HG02623 (cell line): ENCODE measurements around the gene FAM181B.
"Not testable (repeated sequence)": the region's sequence is repeated elsewhere in the genome, so short reads cannot be mapped to it uniquely, and the experiment has no call there.

Experiments
- ATAC-seq: cut with Tn5 transposase; IDR thresholded peaks from one replicate; pipeline ENCODE4 v1.9.1; 2021; ENCODE audit warnings: moderate library complexity; ENCODE audit not compliant: unreplicated experiment

The FAM181B gene

GRCh38 chr11:82732734-82733443 lies 775 bp downstream of the FAM181B start:
- ATAC-seq: no peak

GRCh38 chr11:82732348-82732733 lies 1.3 kb downstream of the FAM181B start:
- ATAC-seq: no peak

- no peak for ATAC-seq
Measured at GRCh38 chr11:82731691-82732277, 1.9 kb downstream of the FAM181B start.

GRCh38 chr11:82730754-82731153 lies 2.9 kb downstream of the FAM181B start:
- no peak for ATAC-seq

- no peak for ATAC-seq
Measured at GRCh38 chr11:82730286-82730685, 3.4 kb downstream of the FAM181B start.

- no peak for ATAC-seq
Measured at GRCh38 chr11:82724026-82724425, 9.6 kb downstream of the FAM181B start.

DNA sequence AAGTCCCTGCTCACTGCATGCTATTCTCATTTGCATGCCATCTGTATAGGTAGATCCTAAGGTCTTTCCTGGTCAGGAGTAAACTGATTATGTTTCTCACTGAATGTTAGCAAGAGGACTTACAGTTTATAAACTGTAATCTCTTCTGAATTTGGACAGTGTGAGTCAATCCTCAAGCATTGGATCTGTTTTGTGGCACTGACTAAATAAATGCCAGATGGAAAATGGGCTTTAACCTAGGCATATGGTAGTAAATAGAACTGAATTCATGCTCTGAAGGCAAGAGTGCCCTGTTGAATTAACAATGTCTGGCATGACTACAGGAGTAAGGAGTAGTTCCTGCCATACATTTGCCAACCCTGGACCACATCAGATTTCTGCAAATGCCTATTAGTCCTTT lies 11.4 kb downstream of the FAM181B start:
- no peak for ATAC-seq

GRCh38 chr11:82720267-82721065 lies 13.2 kb downstream of the FAM181B start:
- ATAC-seq: no peak

DNA sequence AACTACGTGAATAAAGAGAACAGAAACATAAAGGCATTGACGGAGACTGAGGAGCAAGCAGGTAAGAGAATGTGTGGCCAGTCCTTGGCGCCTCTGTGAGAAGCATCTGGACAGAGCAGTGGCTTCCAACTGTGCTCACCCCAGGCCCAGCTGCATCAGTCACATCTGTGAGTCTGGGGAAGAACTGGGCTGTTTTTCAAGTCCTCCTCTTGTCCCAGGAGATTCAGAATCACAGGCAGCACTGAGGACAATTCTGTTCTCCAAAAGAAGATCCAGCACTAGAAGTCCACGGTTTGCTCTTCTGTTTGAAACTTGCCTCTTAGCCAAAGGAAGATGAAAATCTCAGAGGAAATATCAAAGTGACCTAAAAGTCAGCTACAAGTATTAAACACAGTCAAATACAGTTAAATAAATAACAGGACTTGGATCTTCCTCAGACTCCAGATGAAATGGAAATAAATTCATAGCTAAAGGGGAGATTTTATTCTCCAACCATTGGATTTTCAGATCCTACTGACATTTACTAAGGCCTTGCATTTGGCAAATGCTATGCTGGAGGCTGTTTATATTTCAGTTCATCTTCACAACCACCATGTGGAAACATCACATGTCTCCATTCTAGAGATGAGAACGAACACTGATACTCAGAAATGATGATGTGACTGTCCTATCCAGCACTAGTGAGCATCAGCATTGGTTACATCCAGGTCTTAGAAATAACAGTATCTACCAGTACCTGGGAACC lies 14.1 kb downstream of the FAM181B start:
- ATAC-seq: no peak

GRCh38 chr11:82718821-82719220 lies 14.8 kb downstream of the FAM181B start:
- no peak for ATAC-seq

DNA sequence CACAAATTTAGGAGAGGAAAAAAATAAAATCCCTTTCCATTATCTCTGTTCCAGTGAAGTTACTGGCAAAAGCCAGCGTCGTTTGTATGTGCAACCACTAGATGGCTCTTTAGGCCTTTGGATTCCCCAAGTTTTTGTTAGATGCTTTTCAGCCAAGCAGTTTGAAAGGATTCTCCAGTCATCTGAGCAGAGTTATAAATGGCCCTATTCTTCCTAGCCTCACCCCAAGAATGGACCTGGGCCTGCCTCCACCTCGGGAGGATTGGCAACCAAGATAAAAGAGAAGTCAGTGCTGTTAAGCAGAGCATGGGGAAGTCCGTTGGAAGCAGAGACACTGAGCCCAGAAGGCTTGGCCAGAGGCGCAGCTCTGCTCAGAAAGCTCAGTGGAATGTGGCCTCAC lies 15.4 kb downstream of the FAM181B start:
- no peak for ATAC-seq

DNA sequence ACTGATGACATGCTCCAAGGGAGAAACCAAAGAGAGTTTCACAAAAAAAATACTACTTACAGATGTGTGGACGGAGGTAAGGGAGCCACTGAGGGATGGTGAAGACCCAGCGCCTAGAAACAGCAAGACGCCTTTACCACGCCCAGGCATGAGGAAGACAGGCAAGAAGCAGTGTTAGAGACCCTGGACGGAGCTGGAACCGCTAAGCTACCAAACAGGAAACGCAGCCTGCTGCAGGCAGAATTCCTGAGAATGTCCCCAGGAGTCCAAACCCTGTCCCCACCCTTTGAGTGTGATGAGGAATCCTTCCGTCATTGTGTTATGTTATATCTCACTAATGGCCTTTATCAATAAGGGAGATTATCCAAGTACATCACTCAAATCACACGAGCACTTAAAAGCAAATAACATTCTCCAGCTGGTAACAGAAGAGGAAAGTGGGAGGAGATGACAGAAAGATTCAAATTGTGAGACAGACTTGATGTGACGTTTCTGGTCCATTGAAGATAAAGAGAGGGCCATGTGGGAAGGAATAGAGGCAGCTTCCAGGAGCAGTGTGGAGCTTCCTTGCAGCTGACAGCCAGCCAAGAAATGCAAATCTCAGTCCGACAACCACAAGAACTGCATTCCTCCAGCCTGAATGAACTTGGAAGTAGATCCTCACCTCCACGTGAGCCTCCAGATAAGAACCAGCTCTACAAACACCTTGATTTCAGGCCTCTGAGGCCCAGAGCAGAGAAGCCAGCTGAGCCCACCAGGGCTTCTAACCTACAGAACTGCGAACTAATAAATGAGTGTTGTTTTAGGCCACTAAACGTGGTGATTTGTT lies 19.1 kb downstream of the FAM181B start:
- no peak for ATAC-seq

DNA sequence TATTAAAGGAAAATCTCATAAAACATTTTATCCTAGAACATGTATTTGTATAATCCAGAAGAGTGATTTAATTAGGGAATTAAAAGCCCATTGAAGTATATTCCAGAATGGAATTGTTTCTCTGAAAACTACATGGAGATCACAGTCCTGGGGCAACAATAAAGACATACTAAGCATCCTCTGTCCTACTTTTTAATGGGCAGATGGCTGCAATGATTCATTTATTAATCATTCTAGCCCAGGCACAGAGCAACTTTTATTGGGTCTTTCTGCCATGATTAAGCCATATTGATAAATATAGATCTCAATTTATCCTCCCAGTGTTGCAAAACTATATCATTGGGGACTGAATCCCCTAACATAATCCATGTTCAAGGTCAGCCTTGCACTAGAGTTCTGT lies 22.0 kb downstream of the FAM181B start:
- no peak for ATAC-seq

DNA sequence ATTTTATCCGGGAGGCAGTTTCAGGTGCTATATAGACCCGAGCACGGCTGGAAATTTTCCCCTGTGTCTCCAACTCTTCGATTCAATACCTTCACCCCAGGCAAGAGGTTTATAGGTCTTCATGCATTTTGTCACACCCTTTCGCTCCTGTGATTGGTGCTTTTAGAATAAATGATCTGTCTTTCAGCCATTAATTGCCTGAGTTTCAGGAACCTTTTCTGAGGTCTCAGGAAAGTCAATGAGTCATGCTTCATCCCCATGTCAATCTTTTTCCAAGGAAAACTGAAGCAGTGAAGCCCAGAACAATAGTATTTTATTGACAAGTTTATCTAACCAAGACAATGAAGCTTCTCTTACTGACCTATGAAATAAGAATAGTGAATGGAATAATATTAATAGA lies 29.9 kb downstream of the FAM181B start:
- ATAC-seq: no peak

GRCh38 chr11:82703226-82703625 lies 30.4 kb downstream of the FAM181B start:
- no peak for ATAC-seq

- no peak for ATAC-seq
Measured at GRCh38 chr11:82701847-82702520, 31.7 kb downstream of the FAM181B start.

GRCh38 chr11:82698576-82699352 lies 34.9 kb downstream of the FAM181B start:
- no peak for ATAC-seq

DNA sequence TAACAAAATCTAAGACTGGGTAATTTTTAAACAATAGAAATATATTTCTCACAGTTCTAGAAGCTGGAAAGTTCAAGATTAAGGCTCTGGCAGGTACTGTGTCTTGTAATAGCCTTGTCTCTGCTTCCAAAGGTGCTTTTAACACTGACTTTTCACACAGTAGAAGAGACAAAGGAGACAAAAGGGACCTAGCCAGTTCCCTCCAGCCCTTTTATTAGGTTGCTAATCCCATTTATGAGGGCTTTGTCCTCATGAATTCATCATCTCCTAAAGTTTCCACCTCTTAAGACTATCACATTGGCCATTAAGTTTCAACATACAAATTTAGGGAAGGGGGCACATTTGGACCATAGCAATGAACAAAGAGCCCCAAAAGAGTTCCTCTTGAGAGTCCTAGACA lies 40.7 kb downstream of the FAM181B start:
- ATAC-seq: no peak

- ATAC-seq: not testable (repeated sequence)
Measured at GRCh38 chr11:82689347-82689746, 44.3 kb downstream of the FAM181B start.
